ENCODE data around the gene VAMP5. TPM values are rescaled to one million over a fixed set of nuclear protein-coding genes. Genes with fewer than 3 reads are reported as not detected.

The VAMP5 gene
- total and polyA plus RNA-seq, 12 donors: 25.8 to 146 (median 39.4) TPM

GRCh38 chr2:85619617-85620016 is 35.4 kb downstream of the VAMP5 start:
- H3K27ac ChIP-seq: no peak overlapping the region
- intact Hi-C loops (cut with DNase I): loop anchor here in 2 of 10 donors (10.0 kb wide), 2 partner anchors 55 to 465 kb away; partner anchors contain the start of gene GGCX (in 1 of the 2)
- H3K4me1 ChIP-seq: peaks cover 10 to 45% (median 29%) of the 10 kb centered on the region in 9 donors
- no peak for ATAC-seq
- H3K4me3 ChIP-seq: no peak overlapping the region
- WGBS, 2 donors: 90% methylated on average over 6 of the region's 6 CpGs
- peaks cover 0 to 71% (median 28%) of the 10 kb centered on the region in 9 donors for H3K36me3 ChIP-seq
- TF ChIP-seq CTCF (IDR thresholded peaks at IDR 0.05): no peak
- no peaks in the 10 kb centered on the region for H3K27me3 ChIP-seq
- no peaks in the 10 kb centered on the region for H3K9me3 ChIP-seq
- DNase-seq: no peak

DNA sequence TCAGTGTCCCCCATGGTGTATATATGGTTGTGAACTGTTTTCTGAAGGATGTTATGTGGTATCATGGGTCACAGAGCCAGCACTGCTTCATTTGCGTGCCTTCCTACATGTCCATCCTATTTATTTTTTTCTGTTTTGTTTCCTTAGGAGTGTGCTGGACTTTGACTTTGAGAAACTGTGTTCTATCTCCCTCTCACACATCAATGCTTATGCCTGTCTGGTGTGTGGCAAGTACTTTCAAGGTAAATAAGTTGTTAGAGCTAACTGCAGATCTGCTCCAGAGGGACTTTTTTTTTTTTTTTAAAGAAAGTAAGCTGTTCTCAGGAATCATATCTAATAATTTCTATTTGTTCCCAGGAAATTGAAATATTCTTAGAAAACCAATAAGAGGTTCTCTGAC is 37.1 kb downstream of the VAMP5 start:
- peaks cover 5 to 40% (median 23%) of the 10 kb centered on the region in 9 donors for H3K4me1 ChIP-seq
- no peak for TF ChIP-seq CTCF (IDR thresholded peaks at IDR 0.05)
- no peak for ATAC-seq
- DNase-seq: no peak
- WGBS, 2 donors: 88 to 95% methylated on average over 1 of the region's 1 CpG
- no peak overlapping the region for H3K27ac ChIP-seq
- H3K9me3 ChIP-seq: no peaks in the 10 kb centered on the region
- no peak overlapping the region for H3K4me3 ChIP-seq
- intact Hi-C loops (cut with DNase I): loop anchor here in 1 of 10 donors (10.0 kb wide), 1 partner anchor 463 kb away; no protein-coding TSS in a partner anchor
- H3K36me3 ChIP-seq: peaks cover 4 to 88% (median 39%) of the 10 kb centered on the region in 9 donors
- H3K27me3 ChIP-seq: no peaks in the 10 kb centered on the region

DNA sequence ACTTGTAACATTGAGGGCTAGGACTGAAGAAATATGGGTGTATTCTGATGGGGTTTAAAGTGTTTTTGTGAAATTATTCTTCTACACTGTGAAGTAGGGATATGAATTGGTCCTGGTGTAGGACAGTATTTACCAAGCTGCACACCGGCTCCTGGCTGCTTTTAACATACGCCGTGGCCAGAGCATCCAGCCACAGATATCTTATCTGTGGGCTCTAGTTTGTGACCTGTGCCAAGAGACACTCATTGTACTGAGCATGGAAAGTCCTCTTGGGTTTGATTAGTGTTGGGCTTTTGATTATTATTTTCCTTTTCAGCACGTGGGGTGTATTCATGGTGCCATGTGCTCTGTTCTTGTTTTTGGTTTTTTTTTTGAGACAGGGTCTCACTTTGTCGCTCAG is 39.8 kb downstream of the VAMP5 start:
- Histone ChIP-seq H3K4me1 (peaks cover 0 to 22% (median 7%) of the 10 kb centered on the region in 9 donors), H3K27ac (peak overlapping the region in 2 of 10 donors; percentile 16 to 36), H3K4me3 (no peak overlapping the region), H3K36me3 (peaks cover 4 to 100% (median 66%) of the 10 kb centered on the region in 9 donors), H3K9me3 (no peaks in the 10 kb centered on the region), H3K27me3 (no peaks in the 10 kb centered on the region)
- TF ChIP-seq CTCF (IDR thresholded peaks at IDR 0.05): no peak
- 47 to 59% methylated on average over 5 of the region's 5 CpGs for WGBS, 2 donors
- peak in 6 of 8 donors; percentile 66 to 94 (median 81) for ATAC-seq
- intact Hi-C loops (cut with DNase I): loop anchor here in 1 of 10 donors (10.0 kb wide), 1 partner anchor 461 kb away; no protein-coding TSS in a partner anchor
- no peak for DNase-seq

DNA sequence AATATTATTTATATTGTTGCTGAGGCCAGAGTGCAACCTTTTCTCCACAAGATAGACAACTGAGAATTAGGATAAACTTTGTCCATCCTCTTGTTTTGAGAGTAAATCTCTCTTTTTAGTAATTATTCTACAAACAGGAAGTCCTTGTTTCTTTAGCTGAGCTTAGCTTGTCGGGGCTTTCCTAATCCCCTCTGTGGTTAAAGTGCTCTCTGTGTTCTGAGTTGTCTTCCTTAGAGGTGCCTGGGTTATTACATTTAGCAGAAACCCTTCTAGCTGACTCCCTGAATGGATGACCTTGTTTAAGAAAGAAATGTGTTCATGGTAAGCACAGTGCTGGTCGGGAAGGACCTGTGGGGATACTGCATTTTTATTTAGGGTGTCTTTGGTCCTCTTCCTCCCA is 44.4 kb downstream of the VAMP5 start:
- no peak for DNase-seq
- WGBS, 2 donors: 76 to 77% methylated on average over 2 of the region's 2 CpGs
- no peaks in the 10 kb centered on the region for H3K27me3 ChIP-seq
- no peak for ATAC-seq
- no peak overlapping the region for H3K27ac ChIP-seq
- peaks cover 0 to 15% (median 1%) of the 10 kb centered on the region in 9 donors for H3K4me1 ChIP-seq
- H3K9me3 ChIP-seq: no peaks in the 10 kb centered on the region
- TF ChIP-seq CTCF (IDR thresholded peaks at IDR 0.05): no peak
- intact Hi-C loops (cut with DNase I): loop anchor here in 1 of 10 donors (10.0 kb wide), 1 partner anchor 456 kb away; no protein-coding TSS in a partner anchor
- H3K4me3 ChIP-seq: no peak overlapping the region
- H3K36me3 ChIP-seq: peaks cover 7 to 100% (median 71%) of the 10 kb centered on the region in 9 donors

Data from heart right ventricle (tissue), 16 donors.